Epithelial cell of prostate (primary cell): Measurements from ENCODE around the gene RILPL2.
"Not testable (repeated sequence)": the region's sequence is repeated elsewhere in the genome, so short reads cannot be mapped to it uniquely, and the experiment has no call there.

Experiments used
- DNase-seq: peaks from one replicate; pipeline ENCODE4 v3.0.0-alpha.2; 2011; ENCODE audit warnings: low read depth, low spot score
- H3K27ac ChIP-seq: fragments of 450-650 bp; 2 replicates; pipeline ENCODE4 v1.5.1; 2017; ENCODE audit warnings: mild to moderate bottlenecking

The RILPL2 gene

GRCh38 chr12:123407934-123408333 is 28.6 kb downstream of the RILPL2 start:
- H3K27ac ChIP-seq, DNase-seq: not testable (repeated sequence)

- not testable (repeated sequence) for H3K27ac ChIP-seq, DNase-seq
Measured at GRCh38 chr12:123407269-123407668, 29.2 kb downstream of the RILPL2 start.

- no peak overlapping the region for H3K27ac ChIP-seq
- no peak for DNase-seq
Measured at GRCh38 chr12:123404581-123404980, 31.9 kb downstream of the RILPL2 start.

GRCh38 chr12:123401753-123402683 is 34.5 kb downstream of the RILPL2 start:
- no peak for DNase-seq
- H3K27ac ChIP-seq, result no peak overlapping the region

GRCh38 chr12:123399255-123399617 is 37.2 kb downstream of the RILPL2 start:
- no peak for DNase-seq
- H3K27ac ChIP-seq, result no peak overlapping the region

GRCh38 chr12:123398550-123399254 is 37.8 kb downstream of the RILPL2 start:
- DNase-seq, result no peak
- no peak overlapping the region for H3K27ac ChIP-seq

- H3K27ac ChIP-seq, result no peak overlapping the region
- DNase-seq, result no peak
Measured at GRCh38 chr12:123398177-123398549, 38.3 kb downstream of the RILPL2 start.

GRCh38 chr12:123397400-123397799 is 39.1 kb downstream of the RILPL2 start:
- H3K27ac ChIP-seq, result no peak overlapping the region
- no peak for DNase-seq

GRCh38 chr12:123396954-123397353 is 39.5 kb downstream of the RILPL2 start:
- DNase-seq, result no peak
- H3K27ac ChIP-seq, result no peak overlapping the region

GRCh38 chr12:123396543-123396942 is 39.9 kb downstream of the RILPL2 start:
- no peak overlapping the region for H3K27ac ChIP-seq
- DNase-seq, result no peak

- H3K27ac ChIP-seq, result no peak overlapping the region
- no peak for DNase-seq
Measured at GRCh38 chr12:123395236-123395635, 41.2 kb downstream of the RILPL2 start.

- H3K27ac ChIP-seq, result no peak overlapping the region
- no peak for DNase-seq
Measured at GRCh38 chr12:123393747-123394146, 42.7 kb downstream of the RILPL2 start.

GRCh38 chr12:123391546-123392343 is 44.7 kb downstream of the RILPL2 start:
- no peak overlapping the region for H3K27ac ChIP-seq
- no peak for DNase-seq

GRCh38 chr12:123390498-123391426 is 45.7 kb downstream of the RILPL2 start:
- DNase-seq, result no peak
- H3K27ac ChIP-seq, result peak overlapping the region; percentile 75

GRCh38 chr12:123389560-123390351 is 46.7 kb downstream of the RILPL2 start:
- H3K27ac ChIP-seq, result peak overlapping the region; percentile 75
- DNase-seq, result no peak

- H3K27ac ChIP-seq, result peak overlapping the region; percentile 75
- DNase-seq, result no peak
Measured at GRCh38 chr12:123388951-123389559, 47.4 kb downstream of the RILPL2 start.

- no peak for DNase-seq
- H3K27ac ChIP-seq, result peak overlapping the region; percentile 75
Measured at GRCh38 chr12:123388177-123388950, 48.1 kb downstream of the RILPL2 start.
